T-helper 2 cell (primary cell): ENCODE data around the gene CTNNBL1.
"Not testable (repeated sequence)": the region's sequence is repeated elsewhere in the genome, so short reads cannot be mapped to it uniquely, and the experiment has no call there.

Source experiments
- DNase-seq, 5 experiments: peaks; one replicate each; pipeline versions ENCODE4 v3.0.0 to v3.0.0-alpha.2; 2012 to 2022

The CTNNBL1 gene

GRCh38 chr20:37829128-37829527 lies 135.3 kb downstream of the CTNNBL1 start:
- DNase-seq, result no peak

- DNase-seq, result no peak
Measured at GRCh38 chr20:37833221-37833896, 139.5 kb downstream of the CTNNBL1 start.

DNA sequence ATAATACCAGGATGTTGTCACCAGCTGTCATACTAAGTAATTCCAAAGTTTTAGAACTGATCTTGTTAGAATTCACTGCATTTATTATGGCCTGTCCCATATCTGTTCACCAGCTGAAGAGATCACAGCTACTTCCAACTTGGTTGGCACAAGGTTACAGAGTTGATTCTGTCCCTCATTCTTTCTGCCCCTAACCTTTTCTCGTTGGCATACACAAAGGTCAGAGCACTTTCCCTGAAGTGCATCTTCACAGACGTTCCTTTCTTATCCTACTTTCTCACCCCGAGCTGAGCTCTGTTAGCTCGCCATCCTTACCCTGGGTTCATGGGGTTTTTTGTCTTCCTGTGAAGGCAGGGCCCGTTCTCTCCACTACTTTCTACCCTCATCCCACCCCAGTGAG lies 143.1 kb downstream of the CTNNBL1 start:
- no peak for DNase-seq

DNA sequence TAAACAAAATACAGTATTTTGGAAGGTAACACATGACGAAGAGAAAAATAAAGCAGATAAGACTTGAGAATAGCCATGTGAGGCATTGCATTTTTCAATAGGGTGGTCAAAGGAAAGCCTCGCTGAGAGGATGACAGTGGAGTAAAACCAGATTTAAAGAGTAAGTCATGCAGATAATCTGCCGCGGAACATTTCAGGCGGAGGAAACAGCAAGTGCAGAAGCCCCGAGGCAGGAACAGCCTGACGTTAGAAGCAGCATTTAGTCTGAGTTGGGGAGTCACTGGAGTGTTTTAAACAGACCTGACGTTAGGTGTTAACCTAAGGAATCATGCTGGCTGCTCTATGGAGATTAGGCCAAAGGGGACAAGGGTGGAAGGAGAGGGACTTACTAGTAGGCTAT lies 144.1 kb downstream of the CTNNBL1 start:
- no peak for DNase-seq

DNA sequence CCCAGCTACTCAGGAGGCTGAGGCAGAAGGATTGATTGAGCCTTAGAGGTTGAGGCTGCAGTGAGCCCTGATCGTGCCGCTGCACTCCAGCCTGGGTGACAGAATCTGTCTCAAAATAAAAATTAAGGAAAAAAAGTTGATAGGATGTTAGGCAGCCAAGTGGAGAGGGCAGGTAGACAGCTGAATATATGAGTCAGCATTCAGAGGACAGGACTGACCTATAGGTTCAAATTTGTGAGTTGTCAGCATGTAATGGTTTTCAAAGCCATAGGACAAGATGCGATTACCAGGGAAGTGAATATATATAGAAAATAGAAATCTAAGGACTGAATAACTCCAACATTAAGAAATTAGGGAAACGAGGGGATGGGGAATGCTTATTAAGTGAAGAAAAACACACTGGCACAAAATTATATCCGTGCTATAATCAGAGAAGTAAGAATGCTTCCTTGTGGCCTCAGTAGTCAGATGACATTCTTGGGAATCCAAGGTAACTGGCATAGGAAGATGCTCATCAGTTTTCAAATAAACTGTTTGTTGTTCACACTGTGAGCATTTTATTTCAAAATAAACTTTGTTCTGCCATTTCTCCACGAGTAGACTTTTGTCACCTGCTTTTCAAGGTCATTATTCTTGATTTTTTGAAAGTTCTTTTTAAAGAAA lies 145.1 kb downstream of the CTNNBL1 start:
- no peak for DNase-seq

DNA sequence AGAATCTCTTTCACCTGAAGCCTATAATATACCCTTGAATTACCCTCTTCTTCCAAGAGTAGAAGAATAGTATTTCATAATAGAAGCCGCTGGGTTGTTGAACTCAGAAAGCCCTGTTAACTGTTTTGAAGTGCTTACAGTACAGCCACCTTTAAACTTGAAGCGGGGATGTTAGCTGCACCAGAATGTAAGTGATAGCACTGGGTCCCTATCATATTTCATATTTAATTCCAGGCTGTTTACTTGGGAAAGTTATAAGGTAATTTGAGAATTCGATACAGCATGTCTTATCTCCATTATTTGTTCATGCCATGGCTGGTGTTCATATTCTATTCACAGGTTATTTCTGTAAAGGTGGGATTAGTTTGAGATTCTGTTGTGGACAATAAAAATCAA lies 145.6 kb downstream of the CTNNBL1 start:
- DNase-seq, result no peak

DNA sequence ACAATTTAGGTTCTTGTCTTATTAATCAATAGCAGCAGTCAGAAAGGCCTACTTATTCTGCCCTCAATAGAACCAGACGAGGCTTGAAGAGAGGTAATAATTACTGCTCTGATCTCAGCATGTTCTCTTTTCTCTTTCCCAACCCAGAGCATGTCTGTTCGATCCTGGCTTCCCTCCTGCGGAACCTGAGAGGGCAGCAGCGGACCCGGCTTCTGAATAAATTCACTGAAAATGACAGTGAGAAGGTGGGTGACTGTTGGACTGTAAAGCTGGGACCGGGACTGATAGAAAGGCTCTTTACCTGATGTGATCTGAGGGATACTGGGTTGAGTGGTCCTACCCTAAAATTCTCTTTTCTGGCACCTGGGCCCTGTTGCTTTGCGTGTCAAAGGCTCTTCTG lies 146.1 kb downstream of the CTNNBL1 start:
- no peak for DNase-seq

- no peak for DNase-seq
Measured at GRCh38 chr20:37841389-37841788, 147.6 kb downstream of the CTNNBL1 start.

DNA sequence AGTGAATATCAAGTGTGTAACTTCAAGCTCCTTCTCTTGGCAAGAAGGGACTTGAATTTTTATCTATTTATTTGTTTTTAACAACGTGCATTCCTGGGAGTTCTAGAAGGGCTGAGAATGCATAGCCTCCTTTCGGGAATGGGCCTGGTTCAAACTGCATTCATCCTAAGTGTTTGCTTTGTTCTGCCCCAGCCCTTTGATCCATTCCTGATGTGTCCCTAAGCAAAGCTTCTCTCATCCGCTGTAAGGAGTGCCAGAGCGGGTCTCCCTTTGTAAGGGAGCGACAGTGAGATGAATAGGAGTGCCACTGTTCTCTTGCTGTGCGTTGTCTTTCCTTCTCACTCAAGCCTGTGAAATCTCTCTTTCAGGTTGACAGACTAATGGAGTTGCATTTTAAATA lies 148.1 kb downstream of the CTNNBL1 start:
- no peak for DNase-seq

- no peak for DNase-seq
Measured at GRCh38 chr20:37845241-37845681, 151.4 kb downstream of the CTNNBL1 start.

DNA sequence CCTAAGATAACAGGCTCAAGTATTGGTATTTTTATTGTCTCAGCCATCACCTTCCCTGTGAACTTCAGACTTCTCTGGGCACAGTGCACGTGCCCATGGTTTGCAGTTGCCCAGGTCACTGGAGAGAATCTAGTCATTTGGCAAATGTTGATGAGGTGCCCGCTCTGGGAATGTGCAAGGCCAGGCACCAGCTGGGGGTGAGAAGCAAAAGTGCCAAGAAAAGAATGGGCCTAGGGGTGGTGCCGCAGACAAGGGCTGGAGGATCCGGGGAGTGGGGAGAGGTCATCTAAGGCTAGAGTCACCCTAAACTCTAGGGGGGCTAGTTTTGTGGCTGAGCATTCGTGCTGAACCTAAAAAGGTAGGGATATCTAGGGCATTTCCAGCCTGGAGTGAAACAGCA lies 152.0 kb downstream of the CTNNBL1 start:
- DNase-seq, result no peak

DNA sequence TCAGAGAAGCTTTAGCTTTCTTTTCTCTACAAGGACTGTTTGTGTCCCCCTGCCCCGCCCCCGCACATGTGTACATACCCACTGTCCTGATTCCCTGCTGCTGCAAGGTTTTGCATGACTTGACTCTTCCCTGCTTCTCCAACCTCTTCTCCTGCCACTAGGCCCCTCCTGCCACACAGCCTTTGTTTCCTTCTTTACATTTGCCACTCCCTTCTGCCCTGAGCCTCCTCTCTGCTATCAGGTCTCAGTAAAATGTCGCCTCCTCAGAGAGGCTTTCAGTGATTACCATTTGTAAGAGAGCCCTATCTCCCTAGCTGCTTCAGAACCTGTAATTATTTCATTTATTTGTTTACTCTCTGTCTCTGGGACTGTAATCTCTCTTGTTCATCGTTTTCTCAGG lies 152.7 kb downstream of the CTNNBL1 start:
- no peak for DNase-seq

GRCh38 chr20:37848706-37849105 lies 154.9 kb downstream of the CTNNBL1 start:
- no peak for DNase-seq

DNA sequence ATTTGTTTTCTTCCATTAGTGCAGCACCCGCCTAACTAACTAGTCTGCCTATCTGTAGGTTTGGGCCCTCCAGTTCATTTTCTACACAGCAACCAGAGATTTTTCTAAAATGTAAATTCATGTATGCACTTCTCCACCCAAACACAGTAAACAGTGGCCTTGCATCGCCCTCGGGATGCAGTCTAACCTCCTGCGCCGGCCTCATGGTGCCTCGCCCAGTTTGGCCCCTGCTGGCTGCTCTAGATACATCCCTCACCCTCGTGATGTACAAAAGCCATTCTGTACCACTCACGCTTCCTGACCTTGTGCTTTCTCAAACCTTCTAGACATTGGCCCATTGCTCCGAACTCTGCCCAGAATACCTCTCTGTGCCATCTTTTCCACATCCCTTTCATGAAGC lies 155.3 kb downstream of the CTNNBL1 start:
- DNase-seq, result no peak

DNA sequence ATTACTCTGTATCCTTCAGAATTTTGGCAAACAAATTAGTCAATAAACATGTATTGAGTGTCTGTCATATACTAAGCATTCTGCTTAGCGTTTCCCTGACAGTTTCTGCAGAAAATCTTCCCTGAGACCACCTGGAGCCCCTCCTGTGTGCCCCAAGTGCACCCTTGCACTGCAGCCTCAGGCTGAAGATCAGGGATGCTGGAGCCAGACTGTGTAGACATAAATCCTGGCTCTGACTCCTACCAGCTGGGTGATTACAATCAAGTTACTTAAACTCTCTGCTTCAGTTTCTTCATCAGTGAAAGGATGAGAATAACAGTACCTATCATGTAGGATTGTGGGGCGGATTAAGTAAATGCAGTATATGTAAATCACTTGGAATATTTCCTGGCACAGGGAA lies 155.7 kb downstream of the CTNNBL1 start:
- DNase-seq, result no peak

GRCh38 chr20:37850036-37850592 lies 156.3 kb downstream of the CTNNBL1 start:
- no peak for DNase-seq

GRCh38 chr20:37850724-37851355 lies 157.0 kb downstream of the CTNNBL1 start:
- no peak for DNase-seq

GRCh38 chr20:37852666-37853065 lies 158.8 kb downstream of the CTNNBL1 start:
- no peak for DNase-seq

GRCh38 chr20:37853823-37854375 lies 160.1 kb downstream of the CTNNBL1 start:
- DNase-seq, result peak in 1 of 5 experiments; percentile 63

DNA sequence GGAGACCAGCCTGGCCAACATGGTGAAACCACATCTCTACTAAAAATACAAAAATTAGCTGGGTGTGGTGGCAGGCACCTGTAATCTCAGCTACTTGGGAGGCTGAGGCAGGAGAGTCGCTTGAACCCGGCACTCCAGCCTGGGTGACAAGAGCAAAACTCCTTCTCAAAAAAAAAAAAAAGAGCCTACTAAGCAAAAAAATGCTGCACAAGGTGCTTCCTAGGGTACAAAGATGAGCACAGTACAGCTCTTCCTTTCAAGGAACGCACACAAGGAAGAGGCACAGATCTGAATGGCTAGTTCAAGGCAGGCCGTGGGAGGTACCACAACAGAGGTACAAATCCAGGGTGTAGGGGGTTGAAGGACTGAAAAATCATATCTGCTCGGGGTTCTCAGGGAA lies 162.2 kb downstream of the CTNNBL1 start:
- not testable (repeated sequence) for DNase-seq

- no peak for DNase-seq
Measured at GRCh38 chr20:37856932-37857660, 163.3 kb downstream of the CTNNBL1 start.

- DNase-seq, result no peak
Measured at GRCh38 chr20:37859406-37860171, 165.8 kb downstream of the CTNNBL1 start.
